ENCODE data around the gene FLT4.
"Not testable (repeated sequence)": the region's sequence is repeated elsewhere in the genome, so short reads cannot be mapped to it uniquely, and the experiment has no call there.

The FLT4 gene

GRCh38 chr5:180684623-180685161 is 35.3 kb upstream of the FLT4 start:
- TF ChIP-seq Cebpa-rat (IDR thresholded peaks at IDR 0.05), result no peak

GRCh38 chr5:180683220-180683922 is 34.0 kb upstream of the FLT4 start:
- H3K4me3 ChIP-seq, result no peak overlapping the region
- H3K4me2 ChIP-seq, result no peak overlapping the region
- H3K9me3 ChIP-seq, result peaks cover 7% of the 10 kb centered on the region
- H3K27ac ChIP-seq, result no peak overlapping the region
- TF ChIP-seq Cebpa-rat (IDR thresholded peaks at IDR 0.05), result no peak
- peaks cover 10% of the 10 kb centered on the region for H3K4me1 ChIP-seq
- H3K9ac ChIP-seq, result no peak overlapping the region
- H4K20me1 ChIP-seq, result no peaks in the 10 kb centered on the region
- H3K27me3 ChIP-seq, result no peaks in the 10 kb centered on the region
- no peaks in the 10 kb centered on the region for H3K36me3 ChIP-seq

More at GRCh38 chr5:180684623-180685161, 35.3 kb upstream of the FLT4 start:
- Histone ChIP-seq H3K4me2 (no peak overlapping the region), H3K9me3 (peaks cover 7% of the 10 kb centered on the region), H3K27ac (no peak overlapping the region), H3K9ac (no peak overlapping the region), H3K27me3 (no peaks in the 10 kb centered on the region), H4K20me1 (no peaks in the 10 kb centered on the region), H3K4me3 (no peak overlapping the region), H3K4me1 (peaks cover 24% of the 10 kb centered on the region), H3K36me3 (no peaks in the 10 kb centered on the region)

GRCh38 chr5:180682560-180682959 is 33.2 kb upstream of the FLT4 start:
- Histone ChIP-seq H4K20me1 (no peaks in the 10 kb centered on the region), H3K27me3 (no peaks in the 10 kb centered on the region), H3K9ac (no peak overlapping the region), H3K4me3 (no peak overlapping the region), H3K27ac (no peak overlapping the region), H3K4me2 (no peak overlapping the region), H3K4me1 (peaks cover 2% of the 10 kb centered on the region; the same call in 1 of the 2 replicates), H3K9me3 (peaks cover 7% of the 10 kb centered on the region), H3K36me3 (no peaks in the 10 kb centered on the region)
- TF ChIP-seq Cebpa-rat (IDR thresholded peaks at IDR 0.05), result no peak

- not testable (repeated sequence) for H4K20me1 ChIP-seq, H3K9ac ChIP-seq, H3K4me1 ChIP-seq, H3K27ac ChIP-seq, H3K27me3 ChIP-seq, H3K4me2 ChIP-seq, H3K4me3 ChIP-seq, H3K9me3 ChIP-seq, H3K36me3 ChIP-seq
Observed at GRCh38 chr5:180682008-180682407, 32.6 kb upstream of the FLT4 start.

GRCh38 chr5:180678319-180678718 is 28.9 kb upstream of the FLT4 start:
- H3K4me2 ChIP-seq, H3K9ac ChIP-seq, H4K20me1 ChIP-seq, H3K36me3 ChIP-seq, H3K4me1 ChIP-seq, H3K4me3 ChIP-seq, H3K27ac ChIP-seq: not testable (repeated sequence)
- peaks cover 14% of the 10 kb centered on the region for H3K9me3 ChIP-seq
- peaks cover 22% of the 10 kb centered on the region for H3K27me3 ChIP-seq

- Histone ChIP-seq H3K4me2 (no peak overlapping the region), H4K20me1 (no peaks in the 10 kb centered on the region), H3K36me3 (no peaks in the 10 kb centered on the region), H3K9ac (no peak overlapping the region), H3K27me3 (peaks cover 29% of the 10 kb centered on the region), H3K4me1 (peaks cover 4% of the 10 kb centered on the region), H3K27ac (no peak overlapping the region), H3K4me3 (no peak overlapping the region), H3K9me3 (peaks cover 9% of the 10 kb centered on the region)
- no peak for TF ChIP-seq Cebpa-rat (IDR thresholded peaks at IDR 0.05)
Observed at GRCh38 chr5:180675036-180675635, 25.7 kb upstream of the FLT4 start.

- Histone ChIP-seq H3K4me3 (0 out of 2 replicates have a peak overlapping the region, but pooled peaks have one; percentile 14), H3K4me1 (peaks cover 15% of the 10 kb centered on the region), H3K27me3 (peaks cover 29% of the 10 kb centered on the region)
- H3K27ac ChIP-seq, H3K9me3 ChIP-seq, H3K4me2 ChIP-seq, H3K9ac ChIP-seq, H4K20me1 ChIP-seq, H3K36me3 ChIP-seq: not testable (repeated sequence)
Observed at GRCh38 chr5:180674090-180674475, 24.7 kb upstream of the FLT4 start.

- no peak overlapping the region for H3K27ac ChIP-seq
- 0 out of 2 replicates have a peak overlapping the region, but pooled peaks have one; percentile 14 for H3K4me3 ChIP-seq
- H3K9me3 ChIP-seq, result peaks cover 7% of the 10 kb centered on the region; the same call in 1 of the 2 replicates
- no peak overlapping the region for H3K9ac ChIP-seq
- peaks cover 29% of the 10 kb centered on the region for H3K27me3 ChIP-seq
- H3K4me1 ChIP-seq, result peaks cover 20% of the 10 kb centered on the region
- no peaks in the 10 kb centered on the region for H3K36me3 ChIP-seq
- no peak for TF ChIP-seq Cebpa-rat (IDR thresholded peaks at IDR 0.05)
- no peak overlapping the region for H3K4me2 ChIP-seq
- no peaks in the 10 kb centered on the region for H4K20me1 ChIP-seq
Observed at GRCh38 chr5:180673371-180674089, 24.1 kb upstream of the FLT4 start.

- not testable (repeated sequence) for H4K20me1 ChIP-seq, H3K4me2 ChIP-seq, H3K4me3 ChIP-seq, H3K9ac ChIP-seq, H3K36me3 ChIP-seq, H3K27ac ChIP-seq
- peaks cover 29% of the 10 kb centered on the region for H3K27me3 ChIP-seq
- H3K4me1 ChIP-seq, result peaks cover 24% of the 10 kb centered on the region
- H3K9me3 ChIP-seq, result peaks cover 13% of the 10 kb centered on the region
Observed at GRCh38 chr5:180671958-180672524, 22.6 kb upstream of the FLT4 start.

Measured in BLaER1 (cell line).